K562 (cell line): Measurements from ENCODE around the gene DNAJB14. TPM values are rescaled to one million over a fixed set of nuclear protein-coding genes. Genes with fewer than 3 reads are reported as not detected.

Experiments
- E2F8 ChIP-seq: fragments of 450-650 bp; IDR thresholded peaks from 2 replicates; pipeline ENCODE4 v1.7.1; 2018; ENCODE audit warnings: mild to moderate bottlenecking, low read depth; ENCODE audit not compliant: partially characterized antibody
- POLR2A ChIP-seq: fragments of 450-650 bp; conservative IDR thresholded peaks from 2 replicates; pipeline ENCODE4 v1.6.1; 2016
- RBFOX2 ChIP-seq: fragments of 200-400 bp; formaldehyde crosslinking; IDR thresholded peaks from 2 replicates; pipeline ENCODE4 v1.6.1; 2017; ENCODE audit warnings: low read depth, mild to moderate bottlenecking, low read length, moderate library complexity
- ZBTB9 ChIP-seq: fragments of 450-650 bp; formaldehyde crosslinking; IDR thresholded peaks from 2 replicates; pipeline ENCODE4 v1.4.0; 2020; ENCODE audit warnings: mild to moderate bottlenecking, moderate library complexity
- polyA plus RNA-seq, 8 experiments: library from polyadenylated mRNA; depleted of rRNA in 4 of 8; stranded (reverse) in 5 of 8; unstranded in 3 of 8; fragments of >200 nt; fragmentation: Nextera tagmentation in 2 of 8; fragmentation: Illumina TruSeq in 1 of 8; extraction: Ambion mirVana in 2 of 8; extraction: Trizol in 1 of 8; gene quantifications; 2 replicates each; pipeline versions ENCODE4 v1.2.1 to v1.2.3, GENCODE V29; 2011 to 2014; ENCODE audit warnings: inconsistent platforms in 1 of 8, missing spikeins in 1 of 8
- total RNA-seq, 7 experiments: library from RNA; depleted of rRNA in 6 of 7; stranded (reverse); fragments of >200 nt in 6 of 7; fragmentation: Illumina TruSeq in 2 of 7; extraction: Trizol in 2 of 7; gene quantifications; 2 replicates each; pipeline versions ENCODE4 v1.2.1 to v1.2.3, GENCODE V29; 2011 to 2021; ENCODE audit warnings: low replicate concordance in 1 of 7
- TF ChIP-seq, protein P1 (sequence below): fragments of 450-650 bp; formaldehyde crosslinking; conservative IDR thresholded peaks from 2 replicates; pipeline ENCODE4 v1.4.0; 2022; ENCODE audit warnings: mild to moderate bottlenecking, missing genetic modification characterization
- TF ChIP-seq, protein P2 (sequence below), 2 experiments: IDR thresholded peaks; 2 replicates each; pipeline ENCODE4 v1.6.1; 2011; ENCODE audit warnings: borderline replicate concordance in 1 of 2, control low read depth in 1 of 2, low read depth in 1 of 2, low read length in 1 of 2, mild to moderate bottlenecking in 1 of 2, mixed read lengths in 1 of 2, moderate library complexity in 1 of 2; ENCODE audit not compliant: insufficient read depth in 1 of 2, insufficient read length in 1 of 2, poor library complexity in 1 of 2, severe bottlenecking in 1 of 2; ENCODE audit errors: extremely low read depth in 1 of 2

The DNAJB14 gene
- total and polyA plus RNA-seq, 9 of the 15 experiments (the other 6 are each of a cell fraction or from before 2014, with no cell fraction given): 5.5 to 28.0 (median 12.7) TPM

DNA sequence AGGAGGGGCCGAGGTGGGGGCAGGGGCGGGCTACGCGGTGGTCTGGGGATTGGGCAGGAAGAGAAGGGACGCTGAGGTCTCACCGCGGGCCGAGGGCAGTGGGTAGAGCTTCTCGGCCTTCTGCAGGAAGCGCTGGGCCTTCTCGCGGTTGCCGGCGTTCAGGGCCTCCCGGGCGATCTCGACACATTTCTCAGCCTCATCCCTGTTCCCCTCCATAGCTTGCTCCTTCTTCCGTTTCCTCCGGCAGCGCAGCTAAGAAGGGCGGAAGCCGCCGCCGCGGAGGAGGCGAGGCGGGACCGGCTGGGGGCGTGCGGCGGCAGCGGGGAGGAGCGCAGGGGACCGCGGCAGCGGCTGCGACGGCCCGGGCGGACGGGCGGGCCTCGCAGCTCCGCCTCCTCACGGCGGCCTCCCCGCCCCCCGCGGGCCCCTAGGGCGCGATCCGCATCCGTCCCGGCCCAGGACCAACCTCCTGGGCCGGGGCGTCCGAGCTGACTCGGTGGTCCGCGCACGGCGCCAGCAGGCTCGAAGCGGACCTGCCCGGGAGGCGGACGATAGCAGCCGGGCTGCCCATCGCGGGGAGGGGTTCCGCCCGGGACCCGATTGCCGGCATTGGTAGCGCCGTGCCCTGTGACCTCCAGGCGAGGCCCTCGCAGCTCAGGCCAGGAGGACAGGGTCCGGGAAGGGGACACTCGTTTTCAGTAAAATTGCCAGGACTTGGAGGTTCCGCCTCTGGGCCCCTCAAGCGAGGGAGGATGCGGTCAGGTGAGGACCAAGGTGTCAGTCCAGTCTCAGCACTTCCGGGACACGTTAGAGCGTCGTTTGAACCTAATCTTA is at the start of gene DNAJB14 (continued):
- TF ChIP-seq, protein P1, sequence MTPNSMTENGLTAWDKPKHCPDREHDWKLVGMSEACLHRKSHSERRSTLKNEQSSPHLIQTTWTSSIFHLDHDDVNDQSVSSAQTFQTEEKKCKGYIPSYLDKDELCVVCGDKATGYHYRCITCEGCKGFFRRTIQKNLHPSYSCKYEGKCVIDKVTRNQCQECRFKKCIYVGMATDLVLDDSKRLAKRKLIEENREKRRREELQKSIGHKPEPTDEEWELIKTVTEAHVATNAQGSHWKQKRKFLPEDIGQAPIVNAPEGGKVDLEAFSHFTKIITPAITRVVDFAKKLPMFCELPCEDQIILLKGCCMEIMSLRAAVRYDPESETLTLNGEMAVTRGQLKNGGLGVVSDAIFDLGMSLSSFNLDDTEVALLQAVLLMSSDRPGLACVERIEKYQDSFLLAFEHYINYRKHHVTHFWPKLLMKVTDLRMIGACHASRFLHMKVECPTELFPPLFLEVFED (CRISPR knock-in tag): peak; percentile 97
- TF ChIP-seq ZBTB9 (CRISPR knock-in tag) (peak; percentile 95; the same call in 1 of the 2 replicates), RBFOX2 (peak; percentile 83), E2F8 (peak; percentile 80), POLR2A (peak; percentile 81)
- TF ChIP-seq, protein P2, sequence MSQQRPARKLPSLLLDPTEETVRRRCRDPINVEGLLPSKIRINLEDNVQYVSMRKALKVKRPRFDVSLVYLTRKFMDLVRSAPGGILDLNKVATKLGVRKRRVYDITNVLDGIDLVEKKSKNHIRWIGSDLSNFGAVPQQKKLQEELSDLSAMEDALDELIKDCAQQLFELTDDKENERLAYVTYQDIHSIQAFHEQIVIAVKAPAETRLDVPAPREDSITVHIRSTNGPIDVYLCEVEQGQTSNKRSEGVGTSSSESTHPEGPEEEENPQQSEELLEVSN (IDR thresholded peaks at IDR 0.05; ENCODE audit: borderline replicate concordance in 1 of 2, extremely low read depth in 1 of 2, insufficient read depth in 1 of 2, insufficient read length in 1 of 2, low read depth in 1 of 2, low read length in 1 of 2, poor library complexity in 1 of 2, severe bottlenecking in 1 of 2): peak; percentile 45 to 65
